A549 treated with ZK216348 at 1 μM for 4 hours (cell line): ENCODE results near the gene KLHL13. TPM values are rescaled to one million over a fixed set of nuclear protein-coding genes. Genes with fewer than 3 reads are reported as not detected.

Experiments
- total RNA-seq: library from RNA; stranded (reverse); fragments of 200-300 nt; extraction: Qiagen RNA extraction; gene quantifications from 5 replicates; pipeline ENCODE4 v1.2.3, GENCODE V29; 2022; ENCODE audit warnings: low read depth

Gene KLHL13, protein sequence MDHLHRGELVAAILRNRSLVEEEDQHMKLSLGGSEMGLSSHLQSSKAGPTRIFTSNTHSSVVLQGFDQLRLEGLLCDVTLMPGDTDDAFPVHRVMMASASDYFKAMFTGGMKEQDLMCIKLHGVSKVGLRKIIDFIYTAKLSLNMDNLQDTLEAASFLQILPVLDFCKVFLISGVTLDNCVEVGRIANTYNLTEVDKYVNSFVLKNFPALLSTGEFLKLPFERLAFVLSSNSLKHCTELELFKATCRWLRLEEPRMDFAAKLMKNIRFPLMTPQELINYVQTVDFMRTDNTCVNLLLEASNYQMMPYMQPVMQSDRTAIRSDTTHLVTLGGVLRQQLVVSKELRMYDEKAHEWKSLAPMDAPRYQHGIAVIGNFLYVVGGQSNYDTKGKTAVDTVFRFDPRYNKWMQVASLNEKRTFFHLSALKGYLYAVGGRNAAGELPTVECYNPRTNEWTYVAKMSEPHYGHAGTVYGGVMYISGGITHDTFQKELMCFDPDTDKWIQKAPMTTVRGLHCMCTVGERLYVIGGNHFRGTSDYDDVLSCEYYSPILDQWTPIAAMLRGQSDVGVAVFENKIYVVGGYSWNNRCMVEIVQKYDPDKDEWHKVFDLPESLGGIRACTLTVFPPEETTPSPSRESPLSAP
- 0.14 to 0.31 TPM (median 0.18 TPM) in 5 replicates for total RNA-seq

DNA sequence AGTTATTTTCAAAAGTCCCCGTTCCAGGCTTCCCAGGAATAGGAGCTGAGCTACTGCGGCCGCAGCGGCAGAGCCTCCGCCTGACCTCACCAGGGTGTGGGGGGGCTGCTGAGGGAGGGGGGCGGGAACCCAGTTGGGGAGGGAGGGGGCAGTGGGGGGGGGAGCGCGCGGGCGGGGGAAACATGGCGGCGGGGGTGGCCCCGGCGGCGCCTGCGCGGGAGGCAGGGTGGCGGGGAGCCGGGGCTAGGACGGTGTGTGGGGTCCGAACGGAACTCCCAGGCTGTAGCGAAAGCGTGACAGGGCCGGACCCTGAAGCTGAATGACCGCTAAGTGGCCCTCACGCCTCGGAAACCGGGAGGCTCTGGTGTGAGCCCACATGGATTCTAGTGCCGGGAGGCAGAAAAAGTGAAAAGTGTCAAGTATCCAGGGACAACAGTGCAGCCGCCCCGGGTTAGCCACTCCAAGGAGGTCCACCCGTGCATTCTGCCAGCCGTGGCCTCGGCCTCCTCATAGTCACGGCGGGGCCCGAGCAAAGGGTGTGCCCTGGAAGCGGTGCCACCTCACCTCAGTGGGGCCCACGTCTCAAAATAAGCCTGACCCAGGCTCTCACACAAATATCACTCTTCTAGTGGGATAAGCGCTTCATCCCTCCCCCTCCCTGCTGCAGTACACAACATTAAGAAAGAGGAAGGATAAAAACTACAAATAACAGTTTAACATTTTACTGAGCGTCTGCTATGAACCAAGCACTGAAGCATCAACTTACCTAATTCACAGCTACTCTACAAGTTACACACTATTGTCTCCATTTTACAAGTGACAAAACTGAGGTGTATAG is at the start of gene KLHL13:
Gene KLHL13, minus strand, starts transcription at position 98 of the 838 bp plus-strand sequence. CDS start 88,337 bp downstream, outside the sequence.

Other genes starting within 250 kb of the KLHL13 start
- 9.8 to 16.8 TPM (median 14.3 TPM) in 5 replicates for gene WDR44, start 229.3 kb upstream of the KLHL13 start, total RNA-seq